ENCODE measurements around the gene SLC4A1AP.

GRCh38 chr2:27735263-27735904 is 71.7 kb downstream of the SLC4A1AP start:
- TF ChIP-seq SP1 (IDR thresholded peaks at IDR 0.05) (no peak), ELF4 (IDR thresholded peaks at IDR 0.05) (no peak), FOXM1 (IDR thresholded peaks at IDR 0.05; ENCODE audit: borderline replicate concordance) (no peak), LEF1 (IDR thresholded peaks at IDR 0.05; ENCODE audit: borderline replicate concordance) (no peak), BHLHE40 (IDR thresholded peaks at IDR 0.05; ENCODE audit: borderline replicate concordance) (no peak), SUZ12 (IDR thresholded peaks at IDR 0.05) (no peak), FOXK2 (IDR thresholded peaks at IDR 0.05) (no peak), TARDBP (IDR thresholded peaks at IDR 0.05) (no peak), ARNT (IDR thresholded peaks at IDR 0.05) (no peak), CTBP1 (IDR thresholded peaks at IDR 0.05; ENCODE audit: borderline replicate concordance) (no peak), FOXA1 (IDR thresholded peaks at IDR 0.05) (no peak), L3MBTL2 (conservative IDR thresholded peaks at IDR 0.05) (no peak)
